ENCODE measurements around the gene ATP5ME. TPM values are rescaled to one million over a fixed set of nuclear protein-coding genes. Genes with fewer than 3 reads are reported as not detected.
"Not testable (repeated sequence)": the region's sequence is repeated elsewhere in the genome, so short reads cannot be mapped to it uniquely, and the experiment has no call there.

Gene ATP5ME
- total RNA-seq, 1 donor from 2014 or later: 278 TPM

DNA sequence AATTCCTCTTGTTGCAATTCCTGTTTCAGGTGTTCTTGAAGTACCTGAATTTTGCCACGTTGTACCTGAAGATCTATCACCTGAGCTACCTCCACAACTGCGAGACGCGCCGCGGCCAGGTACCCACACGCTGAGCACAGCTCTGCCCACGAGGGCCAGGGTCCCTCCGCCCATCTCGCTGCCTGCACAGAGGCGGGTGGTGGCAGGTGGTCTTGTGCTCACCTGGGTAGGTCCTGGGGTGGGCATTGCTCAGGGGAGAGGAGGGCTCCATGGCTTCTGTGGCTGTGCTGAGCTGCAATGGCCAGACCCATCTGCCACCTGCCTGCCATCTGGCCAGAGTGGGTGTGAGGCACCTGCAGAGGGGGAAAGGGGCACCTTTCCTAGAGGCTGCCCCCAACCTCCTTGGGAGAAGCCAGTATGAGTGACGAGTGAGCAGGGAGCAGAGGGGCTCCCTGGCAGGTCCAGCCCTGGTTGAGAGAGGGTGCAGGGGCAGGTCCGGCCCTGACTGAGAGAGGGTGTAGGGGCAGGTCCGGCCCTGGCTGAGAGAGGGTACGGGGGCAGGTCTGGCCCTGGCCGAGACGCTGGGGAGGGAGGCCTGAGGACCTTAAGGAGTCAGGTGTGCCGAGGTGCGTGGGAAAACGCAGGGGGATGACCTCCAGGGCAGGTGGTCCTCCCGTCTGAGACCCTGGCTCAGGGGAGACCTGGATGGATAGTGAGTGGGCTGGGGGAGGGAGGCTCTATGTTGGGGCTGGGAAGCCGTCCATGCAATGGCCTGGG is 38.0 kb downstream of the ATP5ME start:
- Mint-ChIP-seq H3K9me3 (peaks cover 5% of the 10 kb centered on the region), H3K27ac (ENCODE audit: unreplicated experiment) (no peak overlapping the region), H3K27me3 (ENCODE audit: low read depth) (no peaks in the 10 kb centered on the region), H3K4me3 (no peak overlapping the region), H3K36me3 (ENCODE audit: low read depth) (peaks cover 3% of the 10 kb centered on the region), H3K4me1 (peaks cover 4% of the 10 kb centered on the region)
- TF ChIP-seq CTCF (conservative IDR thresholded peaks at IDR 0.05): no peak
- DNase-seq (ENCODE audit: low read depth, low spot score): no peak

DNA sequence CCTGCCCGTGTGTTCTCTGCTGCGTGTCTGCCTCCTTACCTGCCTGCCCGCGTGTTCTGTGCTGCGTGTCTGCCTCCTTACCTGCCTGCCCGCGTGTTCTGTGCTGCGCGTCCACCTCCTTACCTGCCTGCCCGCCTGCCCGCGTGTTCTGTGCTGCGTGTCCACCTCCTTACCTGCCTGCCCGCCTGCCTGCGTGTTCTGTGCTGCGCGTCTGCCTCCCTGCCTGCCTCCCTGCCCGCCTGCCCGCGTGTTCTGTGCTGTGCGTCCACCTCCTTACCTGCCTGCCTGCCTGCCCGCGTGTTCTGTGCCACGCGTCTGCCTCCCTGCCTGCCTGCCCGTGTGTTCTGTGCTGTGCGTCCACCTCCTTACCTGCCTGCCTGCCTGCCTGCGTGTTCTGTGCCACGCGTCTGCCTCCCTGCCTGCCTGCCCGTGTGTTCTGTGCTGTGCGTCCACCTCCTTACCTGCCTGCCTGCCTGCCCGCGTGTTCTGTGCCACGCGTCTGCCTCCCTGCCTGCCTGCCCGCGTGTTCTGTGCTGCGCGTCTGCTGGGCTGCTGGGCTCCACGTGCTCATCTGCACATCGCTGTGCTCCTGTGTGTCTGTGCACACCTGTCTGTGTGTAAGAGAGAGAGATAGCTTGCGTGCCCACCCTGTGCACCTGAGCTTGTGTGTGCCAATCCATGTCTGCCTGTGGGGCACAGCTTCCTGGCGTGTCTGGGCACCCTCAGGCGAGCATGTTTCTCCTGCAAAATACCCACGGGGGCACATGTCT is 38.8 kb downstream of the ATP5ME start:
- not testable (repeated sequence) for H3K27me3 Mint-ChIP-seq (ENCODE audit: low read depth)

DNA sequence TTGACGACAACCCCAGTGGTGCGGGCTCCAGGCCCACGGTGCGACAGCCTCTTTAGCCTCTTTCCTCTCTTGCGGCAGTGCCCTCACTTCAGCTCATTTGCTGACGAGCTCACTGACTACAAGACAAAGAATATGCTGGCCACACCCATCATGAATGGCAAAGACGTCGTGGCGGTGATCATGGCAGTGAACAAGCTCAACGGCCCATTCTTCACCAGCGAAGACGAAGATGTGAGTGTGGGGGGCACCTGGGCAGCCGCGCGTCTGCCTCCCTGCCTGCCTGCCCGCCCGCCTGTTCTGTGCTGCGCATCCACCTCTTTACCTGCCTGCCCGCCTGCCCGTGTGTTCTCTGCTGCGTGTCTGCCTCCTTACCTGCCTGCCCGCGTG is 39.5 kb downstream of the ATP5ME start:
- H3K27ac Mint-ChIP-seq (ENCODE audit: unreplicated experiment): no peak overlapping the region
- DNase-seq (ENCODE audit: low read depth, low spot score): no peak
- peaks cover 7% of the 10 kb centered on the region for H3K9me3 Mint-ChIP-seq
- H3K27me3 Mint-ChIP-seq (ENCODE audit: low read depth): no peaks in the 10 kb centered on the region
- peaks cover 4% of the 10 kb centered on the region for H3K4me1 Mint-ChIP-seq
- H3K36me3 Mint-ChIP-seq (ENCODE audit: low read depth): peaks cover 6% of the 10 kb centered on the region
- no peak overlapping the region for H3K4me3 Mint-ChIP-seq
- TF ChIP-seq CTCF (conservative IDR thresholded peaks at IDR 0.05): no peak

More for the DNA sequence above, 38.8 kb downstream of the ATP5ME start:
- DNase-seq (ENCODE audit: low read depth, low spot score); H3K4me1 Mint-ChIP-seq; H3K9me3 Mint-ChIP-seq; H3K36me3 Mint-ChIP-seq (ENCODE audit: low read depth); H3K4me3 Mint-ChIP-seq; H3K27ac Mint-ChIP-seq (ENCODE audit: unreplicated experiment): not testable (repeated sequence)

GRCh38 chr4:633976-634598 is 40.0 kb downstream of the ATP5ME start:
- Mint-ChIP-seq H3K27ac (ENCODE audit: unreplicated experiment) (no peak overlapping the region), H3K27me3 (ENCODE audit: low read depth) (no peaks in the 10 kb centered on the region), H3K4me1 (peaks cover 4% of the 10 kb centered on the region), H3K9me3 (peaks cover 7% of the 10 kb centered on the region), H3K36me3 (ENCODE audit: low read depth) (peaks cover 6% of the 10 kb centered on the region), H3K4me3 (no peak overlapping the region)
- DNase-seq (ENCODE audit: low read depth, low spot score): no peak
- no peak for TF ChIP-seq CTCF (conservative IDR thresholded peaks at IDR 0.05)

DNA sequence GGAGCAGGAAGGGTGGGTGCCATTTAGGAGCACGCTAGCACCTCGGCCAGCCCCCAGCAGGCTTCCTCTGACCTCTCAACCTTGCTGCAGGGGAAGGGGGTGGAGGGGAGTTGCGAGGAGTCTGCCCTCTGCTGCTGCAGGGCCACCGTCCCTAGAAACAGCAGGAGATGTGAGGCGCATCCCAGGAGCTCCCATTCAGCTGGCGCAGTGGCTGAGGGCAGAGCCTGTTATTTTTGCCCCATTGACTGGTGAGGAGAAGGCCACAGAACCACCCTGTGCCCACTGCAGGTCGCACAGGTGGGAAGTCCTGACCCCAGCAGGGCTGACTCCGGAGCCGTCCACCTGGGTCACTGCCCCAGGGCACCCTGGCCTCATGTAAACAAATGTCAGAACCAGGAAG is 40.7 kb downstream of the ATP5ME start:
- no peaks in the 10 kb centered on the region for H3K27me3 Mint-ChIP-seq (ENCODE audit: low read depth)
- H3K9me3 Mint-ChIP-seq: peaks cover 7% of the 10 kb centered on the region
- H3K36me3 Mint-ChIP-seq (ENCODE audit: low read depth): peaks cover 6% of the 10 kb centered on the region
- H3K4me3 Mint-ChIP-seq: no peak overlapping the region
- H3K27ac Mint-ChIP-seq (ENCODE audit: unreplicated experiment): no peak overlapping the region
- no peak for TF ChIP-seq CTCF (conservative IDR thresholded peaks at IDR 0.05)
- DNase-seq (ENCODE audit: low read depth, low spot score): no peak
- H3K4me1 Mint-ChIP-seq: peaks cover 4% of the 10 kb centered on the region
